SU-DHL-6 (cell line): ENCODE measurements around the gene CFAP410.
"Not testable (repeated sequence)": the region's sequence is repeated elsewhere in the genome, so short reads cannot be mapped to it uniquely, and the experiment has no call there.

ENCODE experiments used
- H2AFZ ChIP-seq: fragments of 200-600 bp; sonication (generic); 2 replicates; pipeline ENCODE4 v1.6.1; 2014; ENCODE audit warnings: low read depth, mild to moderate bottlenecking, moderate library complexity, mixed read lengths, antibody characterized with exemption, low read length; ENCODE audit not compliant: severe bottlenecking
- H3F3A ChIP-seq: fragments of 200-600 bp; shearing (Covaris generic); 2 replicates; pipeline ENCODE4 v1.6.0; 2016; ENCODE audit warnings: antibody characterized with exemption, mild to moderate bottlenecking; ENCODE audit not compliant: insufficient read depth
- H3K27ac ChIP-seq: fragments of 200-600 bp; sonication (generic); 2 replicates; pipeline ENCODE4 v1.5.1; 2016; ENCODE audit warnings: low read depth, mild to moderate bottlenecking, low read length, moderate library complexity, mixed read lengths
- H3K27me3 ChIP-seq: fragments of 200-600 bp; sonication (generic), shearing (Covaris generic); 2 replicates; pipeline ENCODE4 v1.6.0; 2014; ENCODE audit warnings: mild to moderate bottlenecking, low read length
- H3K36me3 ChIP-seq: fragments of 200-600 bp; sonication (generic); 2 replicates; pipeline ENCODE4 v1.6.1; 2014; ENCODE audit warnings: mild to moderate bottlenecking, low read length, mixed read lengths
- H3K4me2 ChIP-seq: fragments of 300-600, 200-600 bp; shearing (Covaris generic), sonication (generic); 2 replicates; pipeline ENCODE4 v1.6.0; 2014; ENCODE audit warnings: low read length, low read depth, mild to moderate bottlenecking; ENCODE audit not compliant: poor library complexity, severe bottlenecking
- H3K4me3 ChIP-seq: fragments of 200-600 bp; sonication (generic); 2 replicates; pipeline ENCODE4 v1.5.1; 2014; ENCODE audit warnings: antibody characterized with exemption, low read length, mild to moderate bottlenecking, mixed read lengths; ENCODE audit not compliant: insufficient read depth, poor library complexity, severe bottlenecking
- H3K79me2 ChIP-seq: fragments of 200-600 bp; sonication (generic); 2 replicates; pipeline ENCODE4 v1.6.1; 2014; ENCODE audit warnings: mild to moderate bottlenecking, low read length, moderate library complexity; ENCODE audit not compliant: insufficient read depth
- H3K9ac ChIP-seq: fragments of 200-600 bp; sonication (generic); 2 replicates; pipeline ENCODE4 v1.7.0; 2014; ENCODE audit warnings: mild to moderate bottlenecking, low read length
- H3K9me2 ChIP-seq: fragments of 200-600 bp; sonication (generic); replicated peaks from 2 replicates; pipeline ENCODE4 v1.6.1; 2014; ENCODE audit warnings: low read length; ENCODE audit not compliant: insufficient read depth
- H3K9me3 ChIP-seq: fragments of 200-600 bp; sonication (generic); 2 replicates; pipeline ENCODE4 v1.6.1; 2014; ENCODE audit warnings: low read length, mixed read lengths; ENCODE audit not compliant: insufficient read depth
- H4K20me1 ChIP-seq: fragments of 200-600 bp; sonication (generic); 2 replicates; pipeline ENCODE4 v1.6.1; 2014; ENCODE audit warnings: low read depth, mild to moderate bottlenecking, antibody characterized with exemption, low read length, moderate library complexity, mixed read lengths
- CTCF ChIP-seq: fragments of 200-600 bp; sonication (generic); IDR thresholded peaks from one replicate; pipeline ENCODE4 v1.5.1; 2017; ENCODE audit warnings: antibody characterized with exemption, mild to moderate bottlenecking, low read length, moderate library complexity; ENCODE audit not compliant: insufficient read depth, poor library complexity, severe bottlenecking
- EZH2phosphoT487 ChIP-seq: fragments of 200-600 bp; sonication (generic), shearing (Covaris generic); conservative IDR thresholded peaks from 2 replicates; pipeline ENCODE4 v1.6.1; 2018; ENCODE audit warnings: mild to moderate bottlenecking, antibody characterized with exemption, low read length, moderate library complexity, mixed read lengths

CFAP410 gene

GRCh38 chr21:44365251-44365966 lies 26.2 kb upstream of the CFAP410 start:
- H2AFZ ChIP-seq: no peak overlapping the region
- H3K27me3 ChIP-seq: no peaks in the 10 kb centered on the region
- no peaks in the 10 kb centered on the region for H3K79me2 ChIP-seq
- H3K27ac ChIP-seq: no peak overlapping the region
- no peaks in the 10 kb centered on the region for H3K9me3 ChIP-seq
- H3K9me2 ChIP-seq: no peaks in the 10 kb centered on the region
- no peaks in the 10 kb centered on the region for H4K20me1 ChIP-seq
- H3F3A ChIP-seq: no peaks in the 10 kb centered on the region
- no peak overlapping the region for H3K9ac ChIP-seq
- TF ChIP-seq CTCF (no peak), EZH2phosphoT487 (no peak)
- H3K4me3 ChIP-seq: no peak overlapping the region
- no peak overlapping the region for H3K4me2 ChIP-seq
- H3K36me3 ChIP-seq: no peaks in the 10 kb centered on the region

DNA sequence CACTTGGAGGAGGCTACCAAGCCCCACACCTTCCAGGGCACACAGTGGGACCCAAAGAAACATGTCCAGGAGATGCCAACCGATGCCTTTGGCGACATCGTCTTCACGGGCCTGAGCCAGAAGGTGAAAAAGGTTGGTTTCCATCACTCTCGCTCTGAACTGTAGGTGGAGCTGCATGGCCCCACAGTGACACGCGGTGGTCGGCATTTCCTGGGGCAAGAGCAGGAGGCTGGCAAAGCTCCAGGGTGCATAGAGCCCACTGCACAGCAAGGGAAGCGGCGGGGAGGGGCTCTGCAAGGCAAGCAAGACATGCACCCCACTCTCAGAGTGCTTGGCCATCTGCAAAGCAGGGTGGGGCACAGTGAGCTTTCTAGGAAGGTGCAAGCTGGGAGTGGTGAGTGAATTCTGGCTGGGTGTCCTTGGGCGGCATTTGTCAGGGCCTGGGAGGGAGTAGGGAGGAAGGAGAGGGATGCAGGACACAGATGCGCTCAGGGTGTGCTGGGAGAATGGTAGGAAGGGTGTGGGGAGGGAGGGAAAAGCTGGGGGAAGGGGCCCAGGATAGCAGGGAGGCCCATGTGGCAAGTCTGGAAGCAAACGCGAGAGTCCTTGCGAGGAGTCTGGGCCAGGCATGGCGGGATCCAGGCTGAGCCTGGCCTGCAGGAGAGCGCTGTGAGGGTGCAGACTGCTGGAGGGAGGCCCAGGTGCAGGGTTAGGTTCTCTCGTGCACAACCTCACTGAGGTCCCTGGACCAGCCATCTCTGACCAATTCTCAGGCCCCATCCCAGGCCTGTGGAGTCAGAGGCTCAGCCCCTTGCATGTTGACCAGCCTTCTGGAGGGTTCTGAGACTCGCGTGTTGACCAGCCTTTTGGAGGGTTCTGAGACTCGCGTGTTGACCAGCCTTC lies 25.2 kb upstream of the CFAP410 start:
- Histone ChIP-seq H3K27ac (no peak overlapping the region), H3K79me2 (no peaks in the 10 kb centered on the region), H3K36me3 (no peaks in the 10 kb centered on the region), H3F3A (no peaks in the 10 kb centered on the region), H4K20me1 (no peaks in the 10 kb centered on the region), H3K9ac (no peak overlapping the region), H3K9me3 (no peaks in the 10 kb centered on the region), H2AFZ (no peak overlapping the region), H3K27me3 (no peaks in the 10 kb centered on the region), H3K4me3 (no peak overlapping the region), H3K4me2 (no peak overlapping the region), H3K9me2 (no peaks in the 10 kb centered on the region)
- TF ChIP-seq EZH2phosphoT487 (no peak), CTCF (peak; percentile 17)

DNA sequence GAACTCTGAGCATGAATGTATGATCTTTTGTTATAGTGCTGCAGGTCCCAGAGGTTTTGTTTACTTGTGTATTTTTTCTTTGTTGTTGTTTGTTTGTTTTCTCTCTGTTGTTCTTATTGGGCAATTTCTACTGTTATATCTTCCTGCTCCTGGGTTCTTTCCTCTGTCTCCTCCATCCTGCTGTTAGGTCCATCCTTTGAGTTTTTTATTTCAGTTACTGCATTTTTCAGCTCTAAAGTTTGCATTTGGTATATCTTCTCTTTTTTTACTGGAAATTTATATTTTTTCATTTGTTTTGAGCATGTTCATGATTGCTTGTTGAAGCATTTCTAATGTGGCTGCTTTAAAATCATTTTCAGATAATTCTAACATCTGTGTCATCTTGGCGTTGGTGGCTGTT lies 24.1 kb upstream of the CFAP410 start:
- no peak overlapping the region for H3K4me3 ChIP-seq
- no peaks in the 10 kb centered on the region for H3K9me3 ChIP-seq
- no peaks in the 10 kb centered on the region for H3K9me2 ChIP-seq
- H2AFZ ChIP-seq: no peak overlapping the region
- TF ChIP-seq CTCF (no peak), EZH2phosphoT487 (no peak)
- H3K4me2 ChIP-seq: no peak overlapping the region
- no peaks in the 10 kb centered on the region for H3K36me3 ChIP-seq
- no peak overlapping the region for H3K27ac ChIP-seq
- H3K27me3 ChIP-seq: no peaks in the 10 kb centered on the region
- no peaks in the 10 kb centered on the region for H3K79me2 ChIP-seq
- H3F3A ChIP-seq: no peaks in the 10 kb centered on the region
- no peaks in the 10 kb centered on the region for H4K20me1 ChIP-seq
- no peak overlapping the region for H3K9ac ChIP-seq

DNA sequence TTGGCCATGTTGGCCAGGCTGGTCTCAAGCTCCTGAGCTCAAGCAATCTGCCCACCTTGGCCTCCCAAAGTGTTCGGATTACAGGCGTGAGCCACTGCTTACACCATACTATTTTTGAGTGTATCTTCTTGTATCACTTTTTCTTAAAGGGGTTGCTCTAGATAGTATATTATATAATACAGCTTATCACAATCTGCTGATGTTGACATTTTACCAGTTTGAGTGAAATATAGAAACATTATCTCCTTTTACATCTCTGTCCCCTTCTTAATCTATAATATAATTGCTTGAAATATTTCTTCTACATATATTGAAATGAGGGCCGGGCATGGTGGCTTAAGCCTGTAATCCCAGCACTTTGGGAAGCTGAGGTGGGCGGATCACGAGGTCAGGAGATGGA lies 22.7 kb upstream of the CFAP410 start:
- H3K9me2 ChIP-seq, H3K4me2 ChIP-seq, H3K27me3 ChIP-seq, H3K79me2 ChIP-seq, H3K4me3 ChIP-seq, H4K20me1 ChIP-seq, H3F3A ChIP-seq, H2AFZ ChIP-seq, H3K9ac ChIP-seq, H3K9me3 ChIP-seq, H3K36me3 ChIP-seq, H3K27ac ChIP-seq: not testable (repeated sequence)
